ENCODE measurements around the gene ZMAT5.

ZMAT5 gene

GRCh38 chr22:29753808-29754657 is 12.8 kb downstream of the ZMAT5 start:
- no peak for DNase-seq (ENCODE audit: low read depth, low spot score)

GRCh38 chr22:29751669-29752068 is 15.1 kb downstream of the ZMAT5 start:
- no peak for DNase-seq (ENCODE audit: low read depth, low spot score)

- no peak for DNase-seq (ENCODE audit: low read depth, low spot score)
Measured at GRCh38 chr22:29750559-29751538, 16.0 kb downstream of the ZMAT5 start.

- DNase-seq (ENCODE audit: low read depth, low spot score), result no peak
Measured at GRCh38 chr22:29750029-29750428, 16.8 kb downstream of the ZMAT5 start.

- no peak for DNase-seq (ENCODE audit: low read depth, low spot score)
Measured at GRCh38 chr22:29748248-29748893, 18.4 kb downstream of the ZMAT5 start.

GRCh38 chr22:29747832-29748231 is 19.0 kb downstream of the ZMAT5 start:
- no peak for DNase-seq (ENCODE audit: low read depth, low spot score)

- no peak for DNase-seq (ENCODE audit: low read depth, low spot score)
Measured at GRCh38 chr22:29744902-29745301, 21.9 kb downstream of the ZMAT5 start.

GRCh38 chr22:29742326-29742725 is 24.5 kb downstream of the ZMAT5 start:
- no peak for DNase-seq (ENCODE audit: low read depth, low spot score)

- no peak for DNase-seq (ENCODE audit: low read depth, low spot score)
Measured at GRCh38 chr22:29741926-29742325, 24.9 kb downstream of the ZMAT5 start.

GRCh38 chr22:29740216-29740615 is 26.6 kb downstream of the ZMAT5 start:
- DNase-seq (ENCODE audit: low read depth, low spot score), result no peak

GRCh38 chr22:29739346-29739875 is 27.4 kb downstream of the ZMAT5 start:
- no peak for DNase-seq (ENCODE audit: low read depth, low spot score)

GRCh38 chr22:29738118-29738815 is 28.5 kb downstream of the ZMAT5 start:
- no peak for DNase-seq (ENCODE audit: low read depth, low spot score)

- no peak for DNase-seq (ENCODE audit: low read depth, low spot score)
Measured at GRCh38 chr22:29737251-29738117, 29.3 kb downstream of the ZMAT5 start.

GRCh38 chr22:29735416-29735815 is 31.4 kb downstream of the ZMAT5 start:
- no peak for DNase-seq (ENCODE audit: low read depth, low spot score)

- DNase-seq (ENCODE audit: low read depth, low spot score), result no peak
Measured at GRCh38 chr22:29734838-29735237, 32.0 kb downstream of the ZMAT5 start.

- DNase-seq (ENCODE audit: low read depth, low spot score), result no peak
Measured at GRCh38 chr22:29734406-29734805, 32.4 kb downstream of the ZMAT5 start.

- no peak for DNase-seq (ENCODE audit: low read depth, low spot score)
Measured at GRCh38 chr22:29733362-29734201, 33.2 kb downstream of the ZMAT5 start.

GRCh38 chr22:29732883-29733282 is 33.9 kb downstream of the ZMAT5 start:
- DNase-seq (ENCODE audit: low read depth, low spot score), result no peak

Measured in brain pericyte (primary cell).